KOPT-K1 (cell line): Measurements from ENCODE around the gene AQP5.
"Not testable (repeated sequence)": the region's sequence is repeated elsewhere in the genome, so short reads cannot be mapped to it uniquely, and the experiment has no call there.

Experiments used
- H3K27ac ChIP-seq: fragments of 200-600 bp; sonication (generic); 2 replicates; pipeline ENCODE4 v1.5.1; 2016; ENCODE audit warnings: antibody characterized with exemption, mild to moderate bottlenecking, low read depth, low read length; ENCODE audit not compliant: poor library complexity, severe bottlenecking
- H3K36me3 ChIP-seq: fragments of 200-600 bp; sonication (generic); 2 replicates; pipeline ENCODE4 v1.5.1; 2017; ENCODE audit warnings: antibody characterized with exemption, mild to moderate bottlenecking, low read length, moderate library complexity; ENCODE audit not compliant: insufficient read depth
- H3K9me3 ChIP-seq: fragments of 200-600 bp; sonication (generic); 2 replicates; pipeline ENCODE4 v1.5.1; 2017; ENCODE audit warnings: antibody characterized with exemption, low read length, mild to moderate bottlenecking; ENCODE audit not compliant: insufficient read depth, poor library complexity, severe bottlenecking

The AQP5 gene

DNA sequence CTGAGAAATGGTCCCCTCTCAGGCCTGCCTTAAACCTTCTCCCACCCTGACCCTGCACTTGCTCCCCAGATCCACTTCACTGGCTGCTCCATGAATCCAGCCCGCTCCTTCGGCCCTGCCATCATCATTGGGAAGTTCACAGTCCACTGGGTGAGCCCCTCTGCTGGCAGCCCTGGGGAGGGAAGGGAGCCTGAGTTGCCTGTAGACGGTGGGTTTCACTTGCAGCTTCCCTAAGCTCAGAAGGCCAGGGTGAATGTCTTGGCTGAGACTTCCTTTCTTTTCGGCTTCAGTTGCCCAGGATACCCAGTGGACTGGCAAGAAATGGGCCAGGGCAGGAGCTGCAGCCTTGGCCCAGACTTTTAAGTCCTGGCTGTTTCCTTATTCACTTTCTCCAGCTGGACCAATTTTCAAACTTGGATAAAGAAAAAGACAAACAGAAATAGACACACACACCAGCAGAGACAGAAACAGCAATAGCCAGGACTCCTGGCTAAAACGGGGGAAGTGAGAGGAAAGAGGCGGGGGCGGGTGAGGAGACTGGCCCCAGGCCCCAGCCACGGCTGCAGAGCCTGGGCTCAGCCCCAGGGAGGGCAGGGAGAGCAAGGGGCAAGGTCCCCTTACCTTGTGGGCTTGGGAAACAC is 13.1 kb downstream of the AQP5 start:
- Histone ChIP-seq H3K9me3 (no peaks in the 10 kb centered on the region), H3K36me3 (no peaks in the 10 kb centered on the region), H3K27ac (no peak overlapping the region)

GRCh38 chr12:49975318-49975761 is 13.7 kb downstream of the AQP5 start:
- no peaks in the 10 kb centered on the region for H3K36me3 ChIP-seq
- H3K9me3 ChIP-seq = no peaks in the 10 kb centered on the region
- H3K27ac ChIP-seq = no peak overlapping the region

DNA sequence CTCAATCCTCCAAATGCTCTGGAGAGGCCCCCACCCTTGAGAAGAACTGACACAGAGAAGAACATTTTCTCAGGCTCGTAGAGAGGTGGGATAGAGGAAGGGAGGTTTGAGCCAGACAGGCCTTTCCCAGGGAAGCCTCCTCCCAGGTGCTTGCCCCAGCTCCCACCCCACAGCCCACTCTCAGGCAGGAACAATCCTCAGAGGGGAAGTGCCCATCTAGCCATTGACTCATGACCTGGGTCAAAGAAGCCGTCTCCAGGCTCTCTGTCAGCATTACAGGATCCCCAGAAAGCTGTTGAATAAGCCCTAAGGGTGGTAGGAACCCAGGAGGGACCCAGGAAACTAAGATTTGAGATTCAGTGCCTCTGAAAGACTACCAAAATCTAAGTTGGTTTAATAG is 14.9 kb downstream of the AQP5 start:
- Histone ChIP-seq H3K9me3 (no peaks in the 10 kb centered on the region), H3K36me3 (no peaks in the 10 kb centered on the region), H3K27ac (no peak overlapping the region)

GRCh38 chr12:49978125-49978524 is 16.5 kb downstream of the AQP5 start:
- Histone ChIP-seq H3K27ac (no peak overlapping the region), H3K36me3 (no peaks in the 10 kb centered on the region; the same call in 1 of the 2 replicates), H3K9me3 (no peaks in the 10 kb centered on the region)

- no peak overlapping the region for H3K27ac ChIP-seq
- peaks cover 8% of the 10 kb centered on the region; the same call in 1 of the 2 replicates for H3K36me3 ChIP-seq
- no peaks in the 10 kb centered on the region for H3K9me3 ChIP-seq
These were observed 17.4 kb downstream of the AQP5 start for GRCh38 chr12:49979016-49979586.

DNA sequence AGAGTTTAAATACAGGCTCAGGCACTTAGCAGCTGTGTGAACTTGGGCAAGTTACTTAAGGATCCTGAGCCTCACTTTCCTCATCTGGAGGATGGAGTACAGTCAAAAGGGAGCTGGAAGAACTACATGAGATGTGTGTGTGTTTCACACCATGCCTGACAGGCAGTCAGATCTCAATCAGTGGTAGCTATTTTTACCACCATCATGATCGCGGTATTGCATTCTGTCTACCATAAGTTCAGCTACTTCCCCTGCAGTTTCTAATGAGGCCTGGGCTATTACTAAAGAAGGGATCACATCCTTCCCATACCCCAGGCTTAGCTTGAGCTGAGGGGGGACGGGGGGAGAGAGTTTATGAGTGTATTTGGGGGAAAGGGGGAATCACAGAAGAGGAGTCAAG is 18.1 kb downstream of the AQP5 start:
- Histone ChIP-seq H3K9me3 (no peaks in the 10 kb centered on the region), H3K36me3 (peaks cover 15% of the 10 kb centered on the region; the same call in 1 of the 2 replicates), H3K27ac (no peak overlapping the region)

GRCh38 chr12:49980501-49981349 is 19.1 kb downstream of the AQP5 start:
- Histone ChIP-seq H3K36me3 (peaks cover 24% of the 10 kb centered on the region), H3K9me3 (no peaks in the 10 kb centered on the region), H3K27ac (no peak overlapping the region)

GRCh38 chr12:49982246-49983087 is 20.8 kb downstream of the AQP5 start:
- no peak overlapping the region for H3K27ac ChIP-seq
- H3K36me3 ChIP-seq = peaks cover 42% of the 10 kb centered on the region
- no peaks in the 10 kb centered on the region for H3K9me3 ChIP-seq

DNA sequence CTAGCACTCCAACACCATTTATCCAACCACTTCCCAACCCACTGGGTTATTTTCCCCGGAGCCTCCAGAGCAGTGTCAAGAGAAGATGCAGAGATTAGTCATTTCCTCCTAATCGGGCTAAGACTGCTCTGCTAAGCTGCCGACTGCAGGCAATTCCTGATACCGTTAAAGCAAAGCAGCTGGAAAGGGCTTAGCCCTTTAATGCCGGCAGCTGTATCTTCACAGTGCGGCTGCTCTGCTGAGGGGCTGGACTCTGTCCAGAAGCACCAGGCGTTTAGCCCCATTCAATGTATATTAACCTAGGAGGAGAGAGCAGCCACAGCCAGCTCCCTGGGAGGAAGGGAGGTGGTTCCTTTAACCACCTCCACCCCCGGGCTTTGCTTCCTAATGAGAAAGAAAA is 22.2 kb downstream of the AQP5 start:
- H3K9me3 ChIP-seq = no peaks in the 10 kb centered on the region
- peaks cover 56% of the 10 kb centered on the region for H3K36me3 ChIP-seq
- no peak overlapping the region for H3K27ac ChIP-seq

DNA sequence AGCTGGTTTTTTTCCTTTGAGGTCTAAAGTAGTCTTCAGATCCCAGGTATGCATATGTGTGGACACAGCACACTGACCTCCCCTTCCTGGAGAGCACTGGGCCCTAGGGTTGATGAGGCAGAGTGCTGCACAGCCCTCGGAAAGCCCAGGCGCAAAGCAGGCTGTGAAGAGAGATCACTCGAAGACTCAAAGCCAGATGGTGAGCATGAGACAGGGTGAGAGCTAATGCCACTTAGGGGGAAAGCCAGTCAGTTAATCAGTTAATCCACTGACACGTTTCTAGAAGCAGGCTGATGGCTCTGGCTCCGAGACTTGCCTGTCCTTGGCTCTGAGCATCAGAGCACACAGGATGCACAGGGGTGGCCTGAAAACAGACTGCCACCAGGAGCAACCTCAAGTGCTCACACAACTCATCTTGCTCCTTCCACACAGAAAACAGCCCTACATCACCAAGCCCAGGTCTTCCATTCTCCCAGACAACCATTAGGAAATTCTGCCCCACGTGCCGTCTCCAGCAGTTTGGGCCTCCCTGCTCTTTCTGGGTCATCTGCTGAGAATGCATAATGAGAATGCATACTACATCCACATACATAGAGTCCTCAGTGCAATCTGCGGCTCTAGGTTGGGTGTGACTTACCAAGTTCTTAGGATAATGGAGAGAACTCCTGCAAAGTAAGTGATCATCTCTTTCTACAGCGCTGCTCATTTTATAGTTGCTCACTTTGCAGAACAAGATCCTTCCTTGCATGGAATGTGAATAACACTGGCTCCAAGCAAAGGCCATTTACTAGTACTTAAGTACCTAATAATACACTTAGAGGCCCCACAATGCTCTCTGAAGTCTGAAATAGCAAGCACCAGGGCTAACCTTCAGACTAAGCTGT is 23.0 kb downstream of the AQP5 start:
- Histone ChIP-seq H3K27ac (no peak overlapping the region), H3K36me3 (peaks cover 64% of the 10 kb centered on the region)

GRCh38 chr12:49985981-49986380 is 24.3 kb downstream of the AQP5 start:
- H3K9me3 ChIP-seq = no peaks in the 10 kb centered on the region
- peaks cover 77% of the 10 kb centered on the region for H3K36me3 ChIP-seq
- no peak overlapping the region for H3K27ac ChIP-seq

More for the DNA sequence above, 23.0 kb downstream of the AQP5 start:
- no peaks in the 10 kb centered on the region for H3K9me3 ChIP-seq

DNA sequence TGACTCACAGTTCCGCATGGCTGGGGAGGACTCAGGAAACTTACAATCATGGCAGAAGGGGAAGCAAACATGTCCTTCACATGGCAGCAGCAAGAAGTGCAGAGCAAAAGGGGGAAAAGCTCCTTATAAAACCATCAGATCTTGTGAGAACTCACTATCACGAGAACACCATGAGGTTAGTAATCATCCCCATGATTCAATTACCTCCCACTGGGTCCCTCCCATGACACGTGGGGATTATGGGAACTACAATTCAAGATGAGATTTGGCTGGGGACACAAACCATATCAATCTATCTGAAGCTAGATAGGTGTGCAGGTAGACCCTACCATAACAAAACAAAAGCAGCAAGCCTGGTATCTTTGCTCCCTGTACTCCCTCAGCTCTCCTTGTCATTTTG is 24.8 kb downstream of the AQP5 start:
- H3K36me3 ChIP-seq = peaks cover 80% of the 10 kb centered on the region
- not testable (repeated sequence) for H3K9me3 ChIP-seq, H3K27ac ChIP-seq

DNA sequence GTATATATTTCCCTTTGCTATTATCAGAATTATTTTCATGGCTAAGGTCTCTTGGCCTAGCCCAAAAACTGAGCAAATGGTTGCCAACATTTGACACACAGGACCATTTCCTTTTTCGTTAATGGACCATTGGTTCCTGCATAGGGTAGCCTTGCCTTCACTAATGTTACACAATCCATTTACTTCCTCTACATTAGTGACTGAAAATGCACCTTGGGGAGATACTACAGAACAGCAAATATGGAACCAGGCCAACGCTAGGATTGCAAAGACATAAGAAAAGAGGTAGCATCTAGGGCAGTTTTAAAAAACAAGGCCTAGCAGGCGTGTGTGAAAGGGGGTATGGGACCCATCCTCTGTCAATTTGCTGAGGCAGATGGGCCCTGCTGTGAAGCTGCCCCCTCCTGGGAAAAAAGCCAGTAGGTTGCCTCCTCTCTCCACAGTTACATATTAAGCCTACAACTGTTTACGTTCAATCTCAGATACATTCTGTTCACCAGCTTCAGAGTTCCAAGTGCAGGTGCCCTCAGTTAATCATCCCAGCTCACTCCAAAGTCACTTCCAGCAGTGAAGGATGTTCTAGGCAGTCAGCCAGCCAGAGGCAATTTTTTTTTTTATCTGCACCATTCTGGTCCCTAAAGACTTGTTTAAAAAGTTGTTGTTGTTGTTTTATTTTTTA is 26.1 kb downstream of the AQP5 start:
- peaks cover 93% of the 10 kb centered on the region for H3K36me3 ChIP-seq
- no peaks in the 10 kb centered on the region for H3K9me3 ChIP-seq
- H3K27ac ChIP-seq = no peak overlapping the region
